ENCODE data around the gene WDR31.

DNA sequence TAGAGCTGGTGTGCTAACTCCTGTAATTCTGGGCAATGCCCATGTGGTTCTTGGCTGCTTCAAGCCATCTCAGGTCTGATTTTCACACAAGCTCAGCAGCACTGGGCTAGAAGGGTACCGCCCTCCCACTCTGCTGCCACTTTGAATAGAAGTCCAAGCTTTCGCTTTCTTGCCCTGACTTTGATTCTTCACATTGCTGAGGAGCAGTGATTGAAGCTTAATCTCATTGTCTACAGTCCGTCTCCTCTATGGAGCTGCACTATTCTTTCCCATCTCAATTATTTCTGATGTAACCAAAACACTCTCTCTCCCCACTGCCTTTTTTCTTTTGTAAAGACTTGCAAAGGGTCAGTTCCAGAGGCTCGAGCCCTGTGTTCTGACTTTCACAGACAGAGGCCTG is 24.0 kb downstream of the WDR31 start:
- TF ChIP-seq, protein P1, sequence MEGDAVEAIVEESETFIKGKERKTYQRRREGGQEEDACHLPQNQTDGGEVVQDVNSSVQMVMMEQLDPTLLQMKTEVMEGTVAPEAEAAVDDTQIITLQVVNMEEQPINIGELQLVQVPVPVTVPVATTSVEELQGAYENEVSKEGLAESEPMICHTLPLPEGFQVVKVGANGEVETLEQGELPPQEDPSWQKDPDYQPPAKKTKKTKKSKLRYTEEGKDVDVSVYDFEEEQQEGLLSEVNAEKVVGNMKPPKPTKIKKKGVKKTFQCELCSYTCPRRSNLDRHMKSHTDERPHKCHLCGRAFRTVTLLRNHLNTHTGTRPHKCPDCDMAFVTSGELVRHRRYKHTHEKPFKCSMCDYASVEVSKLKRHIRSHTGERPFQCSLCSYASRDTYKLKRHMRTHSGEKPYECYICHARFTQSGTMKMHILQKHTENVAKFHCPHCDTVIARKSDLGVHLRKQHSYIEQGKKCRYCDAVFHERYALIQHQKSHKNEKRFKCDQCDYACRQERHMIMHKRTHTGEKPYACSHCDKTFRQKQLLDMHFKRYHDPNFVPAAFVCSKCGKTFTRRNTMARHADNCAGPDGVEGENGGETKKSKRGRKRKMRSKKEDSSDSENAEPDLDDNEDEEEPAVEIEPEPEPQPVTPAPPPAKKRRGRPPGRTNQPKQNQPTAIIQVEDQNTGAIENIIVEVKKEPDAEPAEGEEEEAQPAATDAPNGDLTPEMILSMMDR (IDR thresholded peaks at IDR 0.05) = no peak
- no peak for TF ChIP-seq POLR2A (IDR thresholded peaks at IDR 0.05)
